GM23338 (cell line): ENCODE results near the gene CCL20.

Experiments used
- CREB1 ChIP-seq: fragments of 250-450 bp; sonication (Bioruptor Pico); IDR thresholded peaks from 2 replicates; pipeline ENCODE4 v1.5.0; 2020; ENCODE audit warnings: low read depth, mild to moderate bottlenecking, moderate library complexity
- EZH2 ChIP-seq: fragments of 200-600 bp; sonication (generic); IDR thresholded peaks from one replicate; pipeline ENCODE4 v1.8.0; 2017; ENCODE audit warnings: antibody characterized with exemption, mild to moderate bottlenecking, low read depth; ENCODE audit not compliant: unreplicated experiment
- EZH2phosphoT487 ChIP-seq: fragments of 200-600 bp; sonication (generic); IDR thresholded peaks from one replicate; pipeline ENCODE4 v1.8.1; 2018; ENCODE audit warnings: antibody characterized with exemption; ENCODE audit not compliant: unreplicated experiment
- JUNB ChIP-seq: IDR thresholded peaks from one replicate; pipeline ENCODE4 v1.6.1; 2016; ENCODE audit warnings: antibody characterized with exemption; ENCODE audit not compliant: unreplicated experiment
- NANOG ChIP-seq: IDR thresholded peaks from 2 replicates; pipeline ENCODE4 v1.6.1; 2016; ENCODE audit warnings: antibody characterized with exemption, borderline replicate concordance
- POLR2AphosphoS5 ChIP-seq: IDR thresholded peaks from 2 replicates; pipeline ENCODE4 v1.6.1; 2016; ENCODE audit warnings: antibody characterized with exemption, low read depth
- STAT1 ChIP-seq: IDR thresholded peaks from one replicate; pipeline ENCODE4 v1.6.1; 2016; ENCODE audit warnings: antibody characterized with exemption; ENCODE audit not compliant: unreplicated experiment
- ZNF114 ChIP-seq: fragments of 250-450 bp; sonication (Bioruptor Pico); IDR thresholded peaks from 2 replicates; pipeline ENCODE4 v1.5.0; 2020; ENCODE audit warnings: mild to moderate bottlenecking, moderate library complexity
- ZNF331 ChIP-seq: fragments of 250-450 bp; sonication (Bioruptor Pico); IDR thresholded peaks from 2 replicates; pipeline ENCODE4 v1.5.0; 2020; ENCODE audit warnings: low read depth, mild to moderate bottlenecking, moderate library complexity
- TF ChIP-seq, protein P1 (sequence below), 2 experiments: fragments of 200-600 bp in 1 of 2; sonication (generic) in 1 of 2; conservative IDR thresholded peaks; 2 replicates each; pipeline versions ENCODE4 v1.5.1 to v1.6.1; 2016 to 2017; ENCODE audit warnings: antibody characterized with exemption in 2 of 2, low read depth in 2 of 2, mild to moderate bottlenecking in 2 of 2, moderate library complexity in 1 of 2
- TF ChIP-seq, protein P2 (sequence below): IDR thresholded peaks from one replicate; pipeline ENCODE4 v1.6.1; 2018; ENCODE audit warnings: antibody characterized with exemption; ENCODE audit not compliant: unreplicated experiment
- TF ChIP-seq, protein P3 (sequence below): IDR thresholded peaks from 2 replicates; pipeline ENCODE4 v1.6.1; 2016; ENCODE audit warnings: antibody characterized with exemption

DNA sequence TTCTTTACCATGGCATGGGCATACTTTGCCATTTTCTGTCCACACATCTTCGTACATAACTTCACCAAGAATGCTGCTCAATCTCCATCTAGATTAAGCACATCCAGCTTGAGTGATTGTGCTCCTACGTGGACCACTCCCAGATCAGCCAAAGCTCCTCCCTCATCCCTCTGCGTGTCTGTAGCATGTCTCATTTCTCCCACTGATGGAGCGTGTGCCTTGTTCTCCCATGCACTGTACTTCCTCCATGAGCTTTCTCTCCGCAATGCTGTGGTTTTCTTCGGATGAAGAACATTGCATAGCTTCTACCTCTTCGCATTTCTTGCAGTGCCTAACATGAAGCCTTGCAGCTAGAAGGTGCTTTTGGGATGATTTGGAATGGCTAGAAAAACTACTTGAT lies 13.5 kb downstream of the CCL20 start:
- no peak for TF ChIP-seq EZH2phosphoT487
- TF ChIP-seq ZNF331 (CRISPR knock-in tag) = no peak
- TF ChIP-seq, protein P1, sequence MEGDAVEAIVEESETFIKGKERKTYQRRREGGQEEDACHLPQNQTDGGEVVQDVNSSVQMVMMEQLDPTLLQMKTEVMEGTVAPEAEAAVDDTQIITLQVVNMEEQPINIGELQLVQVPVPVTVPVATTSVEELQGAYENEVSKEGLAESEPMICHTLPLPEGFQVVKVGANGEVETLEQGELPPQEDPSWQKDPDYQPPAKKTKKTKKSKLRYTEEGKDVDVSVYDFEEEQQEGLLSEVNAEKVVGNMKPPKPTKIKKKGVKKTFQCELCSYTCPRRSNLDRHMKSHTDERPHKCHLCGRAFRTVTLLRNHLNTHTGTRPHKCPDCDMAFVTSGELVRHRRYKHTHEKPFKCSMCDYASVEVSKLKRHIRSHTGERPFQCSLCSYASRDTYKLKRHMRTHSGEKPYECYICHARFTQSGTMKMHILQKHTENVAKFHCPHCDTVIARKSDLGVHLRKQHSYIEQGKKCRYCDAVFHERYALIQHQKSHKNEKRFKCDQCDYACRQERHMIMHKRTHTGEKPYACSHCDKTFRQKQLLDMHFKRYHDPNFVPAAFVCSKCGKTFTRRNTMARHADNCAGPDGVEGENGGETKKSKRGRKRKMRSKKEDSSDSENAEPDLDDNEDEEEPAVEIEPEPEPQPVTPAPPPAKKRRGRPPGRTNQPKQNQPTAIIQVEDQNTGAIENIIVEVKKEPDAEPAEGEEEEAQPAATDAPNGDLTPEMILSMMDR (conservative IDR thresholded peaks at IDR 0.05; ENCODE audit: low read depth in 2 of 2) = no peak
- TF ChIP-seq EZH2 = no peak
- TF ChIP-seq, protein P2, sequence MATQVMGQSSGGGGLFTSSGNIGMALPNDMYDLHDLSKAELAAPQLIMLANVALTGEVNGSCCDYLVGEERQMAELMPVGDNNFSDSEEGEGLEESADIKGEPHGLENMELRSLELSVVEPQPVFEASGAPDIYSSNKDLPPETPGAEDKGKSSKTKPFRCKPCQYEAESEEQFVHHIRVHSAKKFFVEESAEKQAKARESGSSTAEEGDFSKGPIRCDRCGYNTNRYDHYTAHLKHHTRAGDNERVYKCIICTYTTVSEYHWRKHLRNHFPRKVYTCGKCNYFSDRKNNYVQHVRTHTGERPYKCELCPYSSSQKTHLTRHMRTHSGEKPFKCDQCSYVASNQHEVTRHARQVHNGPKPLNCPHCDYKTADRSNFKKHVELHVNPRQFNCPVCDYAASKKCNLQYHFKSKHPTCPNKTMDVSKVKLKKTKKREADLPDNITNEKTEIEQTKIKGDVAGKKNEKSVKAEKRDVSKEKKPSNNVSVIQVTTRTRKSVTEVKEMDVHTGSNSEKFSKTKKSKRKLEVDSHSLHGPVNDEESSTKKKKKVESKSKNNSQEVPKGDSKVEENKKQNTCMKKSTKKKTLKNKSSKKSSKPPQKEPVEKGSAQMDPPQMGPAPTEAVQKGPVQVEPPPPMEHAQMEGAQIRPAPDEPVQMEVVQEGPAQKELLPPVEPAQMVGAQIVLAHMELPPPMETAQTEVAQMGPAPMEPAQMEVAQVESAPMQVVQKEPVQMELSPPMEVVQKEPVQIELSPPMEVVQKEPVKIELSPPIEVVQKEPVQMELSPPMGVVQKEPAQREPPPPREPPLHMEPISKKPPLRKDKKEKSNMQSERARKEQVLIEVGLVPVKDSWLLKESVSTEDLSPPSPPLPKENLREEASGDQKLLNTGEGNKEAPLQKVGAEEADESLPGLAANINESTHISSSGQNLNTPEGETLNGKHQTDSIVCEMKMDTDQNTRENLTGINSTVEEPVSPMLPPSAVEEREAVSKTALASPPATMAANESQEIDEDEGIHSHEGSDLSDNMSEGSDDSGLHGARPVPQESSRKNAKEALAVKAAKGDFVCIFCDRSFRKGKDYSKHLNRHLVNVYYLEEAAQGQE = no peak
- no peak for TF ChIP-seq POLR2AphosphoS5
- no peak for TF ChIP-seq NANOG
- TF ChIP-seq CREB1 (CRISPR knock-in tag) = no peak
- TF ChIP-seq, protein P3, sequence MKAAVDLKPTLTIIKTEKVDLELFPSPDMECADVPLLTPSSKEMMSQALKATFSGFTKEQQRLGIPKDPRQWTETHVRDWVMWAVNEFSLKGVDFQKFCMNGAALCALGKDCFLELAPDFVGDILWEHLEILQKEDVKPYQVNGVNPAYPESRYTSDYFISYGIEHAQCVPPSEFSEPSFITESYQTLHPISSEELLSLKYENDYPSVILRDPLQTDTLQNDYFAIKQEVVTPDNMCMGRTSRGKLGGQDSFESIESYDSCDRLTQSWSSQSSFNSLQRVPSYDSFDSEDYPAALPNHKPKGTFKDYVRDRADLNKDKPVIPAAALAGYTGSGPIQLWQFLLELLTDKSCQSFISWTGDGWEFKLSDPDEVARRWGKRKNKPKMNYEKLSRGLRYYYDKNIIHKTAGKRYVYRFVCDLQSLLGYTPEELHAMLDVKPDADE = no peak
- no peak for TF ChIP-seq ZNF114 (CRISPR knock-in tag)
- no peak for TF ChIP-seq STAT1
- no peak for TF ChIP-seq JUNB
